ENCODE data around the gene KCNJ15. TPM values are rescaled to one million over a fixed set of nuclear protein-coding genes. Genes with fewer than 3 reads are reported as not detected.

Gene KCNJ15
- total and polyA plus RNA-seq, 2 of the 13 experiments (the other 11 are each of a cell fraction or from before 2014, with no cell fraction given) = not detected

DNA sequence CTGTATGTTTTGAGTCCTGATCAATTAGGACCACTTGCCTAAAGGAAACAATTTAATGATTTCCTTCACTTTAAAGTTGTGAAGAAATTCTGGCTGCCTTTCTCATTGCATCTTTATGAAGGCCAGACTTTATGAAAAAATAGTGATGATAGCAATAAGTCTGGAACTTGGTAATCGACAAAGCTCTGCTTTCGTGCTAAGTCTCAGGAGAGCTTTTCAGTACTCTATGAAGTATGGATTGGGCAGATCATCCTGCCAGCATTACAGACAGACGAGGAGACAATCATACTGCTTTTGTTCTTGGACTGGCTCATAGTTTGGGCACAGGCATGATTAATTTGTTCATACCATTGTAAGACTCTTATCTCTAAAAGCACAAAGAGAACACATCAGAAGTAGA, 45.5 kb upstream of the KCNJ15 start:
- no peaks in the 10 kb centered on the region; a peak in 1 of 5 replicates for H3K27me3 ChIP-seq (ENCODE audit: control insufficient read depth in 1 of 2, insufficient read depth in 2 of 2, low read length in 2 of 2)
- no peaks in the 10 kb centered on the region for H3K36me3 ChIP-seq (replicated peaks in 1 of 2; ENCODE audit: control insufficient read depth in 1 of 2, insufficient read depth in 2 of 2, low read length in 2 of 2)
- ATAC-seq (no peak), FAIRE-seq (no peak), DNase-seq (ENCODE audit: low spot score) (no peak)
- POLR2A ChIA-PET = no interaction called here
- no peak overlapping the region for H2AFZ ChIP-seq (ENCODE audit: low read length)
- no peak overlapping the region for H3K27ac ChIP-seq (ENCODE audit: extremely low read length, insufficient read depth, low read length)
- no peaks in the 10 kb centered on the region for H3K9me3 ChIP-seq (ENCODE audit: low read length)
- no peaks in the 10 kb centered on the region for H3K79me2 ChIP-seq (ENCODE audit: insufficient read depth, low read length)
- H4K20me1 ChIP-seq (ENCODE audit: insufficient read depth, low read length) = no peaks in the 10 kb centered on the region
- no TSS peak for BruUV-seq (replicated peaks)
- H3K4me3 ChIP-seq (replicated peaks in 1 of 3; ENCODE audit: insufficient read depth in 1 of 3, low read depth in 2 of 3, low read length in 3 of 3) = no peak overlapping the region
- H3K9ac ChIP-seq (ENCODE audit: insufficient read depth, low read depth, low read length) = no peak overlapping the region
- intact Hi-C loops (cut with micrococcal nuclease; ENCODE audit: unreplicated experiment) = no loop called here
- WGBS (ENCODE audit: low lambda C conversion rate) = 35% methylated on average over 3 of the region's 3 CpGs
- no peaks in the 10 kb centered on the region for H3K4me1 ChIP-seq (ENCODE audit: insufficient read depth, low read length)
- CTCF ChIA-PET (ENCODE audit: low intra/inter-chr PET ratio, low total read pairs) = no interaction called here
- in situ Hi-C loops (cut with HindIII; ENCODE audit: extremely low pct_ligation_motif_present, low pct_unique_long_range_greater_than_20kb) = no loop called here
- H3K4me2 ChIP-seq (ENCODE audit: low read depth, low read length) = no peak overlapping the region
- TF ChIP-seq, protein P1, sequence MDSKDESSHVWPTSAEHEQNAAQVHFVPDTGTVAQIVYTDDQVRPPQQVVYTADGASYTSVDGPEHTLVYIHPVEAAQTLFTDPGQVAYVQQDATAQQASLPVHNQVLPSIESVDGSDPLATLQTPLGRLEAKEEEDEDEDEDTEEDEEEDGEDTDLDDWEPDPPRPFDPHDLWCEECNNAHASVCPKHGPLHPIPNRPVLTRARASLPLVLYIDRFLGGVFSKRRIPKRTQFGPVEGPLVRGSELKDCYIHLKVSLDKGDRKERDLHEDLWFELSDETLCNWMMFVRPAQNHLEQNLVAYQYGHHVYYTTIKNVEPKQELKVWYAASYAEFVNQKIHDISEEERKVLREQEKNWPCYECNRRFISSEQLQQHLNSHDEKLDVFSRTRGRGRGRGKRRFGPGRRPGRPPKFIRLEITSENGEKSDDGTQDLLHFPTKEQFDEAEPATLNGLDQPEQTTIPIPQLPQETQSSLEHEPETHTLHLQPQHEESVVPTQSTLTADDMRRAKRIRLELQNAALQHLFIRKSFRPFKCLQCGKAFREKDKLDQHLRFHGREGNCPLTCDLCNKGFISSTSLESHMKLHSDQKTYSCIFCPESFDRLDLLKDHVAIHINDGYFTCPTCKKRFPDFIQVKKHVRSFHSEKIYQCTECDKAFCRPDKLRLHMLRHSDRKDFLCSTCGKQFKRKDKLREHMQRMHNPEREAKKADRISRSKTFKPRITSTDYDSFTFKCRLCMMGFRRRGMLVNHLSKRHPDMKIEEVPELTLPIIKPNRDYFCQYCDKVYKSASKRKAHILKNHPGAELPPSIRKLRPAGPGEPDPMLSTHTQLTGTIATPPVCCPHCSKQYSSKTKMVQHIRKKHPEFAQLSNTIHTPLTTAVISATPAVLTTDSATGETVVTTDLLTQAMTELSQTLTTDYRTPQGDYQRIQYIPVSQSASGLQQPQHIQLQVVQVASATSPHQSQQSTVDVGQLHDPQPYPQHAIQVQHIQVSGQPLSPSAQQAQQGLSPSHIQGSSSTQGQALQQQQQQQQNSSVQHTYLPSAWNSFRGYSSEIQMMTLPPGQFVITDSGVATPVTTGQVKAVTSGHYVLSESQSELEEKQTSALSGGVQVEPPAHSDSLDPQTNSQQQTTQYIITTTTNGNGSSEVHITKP (CRISPR knock-in tag; IDR thresholded peaks at IDR 0.05; ENCODE audit: low read depth) = no peak
- TF ChIP-seq HCFC1 (IDR thresholded peaks at IDR 0.05; ENCODE audit: low read depth, low read length) = no peak
- TF ChIP-seq, protein P2, sequence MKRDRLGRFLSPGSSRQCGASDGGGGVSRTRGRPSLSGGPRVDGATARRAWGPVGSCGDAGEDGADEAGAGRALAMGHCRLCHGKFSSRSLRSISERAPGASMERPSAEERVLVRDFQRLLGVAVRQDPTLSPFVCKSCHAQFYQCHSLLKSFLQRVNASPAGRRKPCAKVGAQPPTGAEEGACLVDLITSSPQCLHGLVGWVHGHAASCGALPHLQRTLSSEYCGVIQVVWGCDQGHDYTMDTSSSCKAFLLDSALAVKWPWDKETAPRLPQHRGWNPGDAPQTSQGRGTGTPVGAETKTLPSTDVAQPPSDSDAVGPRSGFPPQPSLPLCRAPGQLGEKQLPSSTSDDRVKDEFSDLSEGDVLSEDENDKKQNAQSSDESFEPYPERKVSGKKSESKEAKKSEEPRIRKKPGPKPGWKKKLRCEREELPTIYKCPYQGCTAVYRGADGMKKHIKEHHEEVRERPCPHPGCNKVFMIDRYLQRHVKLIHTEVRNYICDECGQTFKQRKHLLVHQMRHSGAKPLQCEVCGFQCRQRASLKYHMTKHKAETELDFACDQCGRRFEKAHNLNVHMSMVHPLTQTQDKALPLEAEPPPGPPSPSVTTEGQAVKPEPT (CRISPR knock-in tag; IDR thresholded peaks at IDR 0.05; ENCODE audit: low read depth) = no peak
- no peak for TF ChIP-seq SCMH1 (CRISPR knock-in tag; IDR thresholded peaks at IDR 0.05; ENCODE audit: borderline replicate concordance)
- no peak for TF ChIP-seq ZNF263 (CRISPR knock-in tag; IDR thresholded peaks at IDR 0.05)
- no peak for TF ChIP-seq POLR2AphosphoS5 (IDR thresholded peaks at IDR 0.05; ENCODE audit: low read depth, low read length)
